Measurements from ENCODE around the gene SYNDIG1. TPM values are rescaled to one million over a fixed set of nuclear protein-coding genes. Genes with fewer than 3 reads are reported as not detected.

The SYNDIG1 gene
- total RNA-seq, 1 experiment from 2014 or later = not detected

GRCh38 chr20:24647713-24648112 lies 178.3 kb downstream of the SYNDIG1 start:
- Histone ChIP-seq H3K36me3 (ENCODE audit: low read depth, low read length) (no peaks in the 10 kb centered on the region), H3K79me2 (ENCODE audit: low read length) (no peaks in the 10 kb centered on the region), H4K20me1 (ENCODE audit: low read length) (no peaks in the 10 kb centered on the region), H3K9ac (ENCODE audit: low read length) (no peak overlapping the region), H3K27me3 (ENCODE audit: low read length) (peaks cover 22% of the 10 kb centered on the region; the same call in 1 of the 2 replicates), H3K4me2 (ENCODE audit: low read length) (no peak overlapping the region), H2AFZ (ENCODE audit: low read length) (no peak overlapping the region), H3K4me1 (ENCODE audit: insufficient read depth, low read length) (peaks cover 30% of the 10 kb centered on the region), H3K9me3 (ENCODE audit: low read length) (no peaks in the 10 kb centered on the region), H3F3A (ENCODE audit: low read length, unreplicated experiment) (no peaks in the 10 kb centered on the region), H3K9me2 (replicated peaks; ENCODE audit: low read length) (no peaks in the 10 kb centered on the region), H3K27ac (ENCODE audit: low read length) (no peak overlapping the region), H3K4me3 (ENCODE audit: low read length) (no peak overlapping the region)
- intact Hi-C loops (cut with micrococcal nuclease) = no loop called here
- TF ChIP-seq EZH2 (IDR thresholded peaks at IDR 0.05; ENCODE audit: low read length, unreplicated experiment) (no peak), CTCF (conservative IDR thresholded peaks at IDR 0.05; ENCODE audit: low read depth, low read length) (no peak), EZH2phosphoT487 (IDR thresholded peaks at IDR 0.05; ENCODE audit: borderline replicate concordance, low read length) (no peak)
- ChIA-PET CTCF (no interaction called here), POLR2A (ENCODE audit: unreplicated experiment) (no interaction called here)
- ATAC-seq (no peak), DNase-seq (no peak)
- BruUV-seq (replicated peaks) = no TSS peak

GRCh38 chr20:24648481-24648880 lies 179.1 kb downstream of the SYNDIG1 start:
- Histone ChIP-seq H3K79me2 (ENCODE audit: low read length) (no peaks in the 10 kb centered on the region), H3K27ac (ENCODE audit: low read length) (no peak overlapping the region), H2AFZ (ENCODE audit: low read length) (no peak overlapping the region), H4K20me1 (ENCODE audit: low read length) (no peaks in the 10 kb centered on the region), H3K4me2 (ENCODE audit: low read length) (no peak overlapping the region), H3K9me2 (replicated peaks; ENCODE audit: low read length) (no peaks in the 10 kb centered on the region), H3K4me3 (ENCODE audit: low read length) (no peak overlapping the region), H3K27me3 (ENCODE audit: low read length) (peaks cover 16% of the 10 kb centered on the region; the same call in 1 of the 2 replicates), H3K9ac (ENCODE audit: low read length) (no peak overlapping the region), H3K36me3 (ENCODE audit: low read depth, low read length) (no peaks in the 10 kb centered on the region), H3K9me3 (ENCODE audit: low read length) (no peaks in the 10 kb centered on the region), H3F3A (ENCODE audit: low read length, unreplicated experiment) (no peaks in the 10 kb centered on the region), H3K4me1 (ENCODE audit: insufficient read depth, low read length) (peaks cover 37% of the 10 kb centered on the region)
- TF ChIP-seq CTCF (conservative IDR thresholded peaks at IDR 0.05; ENCODE audit: low read depth, low read length) (no peak), EZH2phosphoT487 (IDR thresholded peaks at IDR 0.05; ENCODE audit: borderline replicate concordance, low read length) (no peak), EZH2 (IDR thresholded peaks at IDR 0.05; ENCODE audit: low read length, unreplicated experiment) (no peak)
- DNase-seq (no peak), ATAC-seq (no peak)
- POLR2A ChIA-PET (ENCODE audit: unreplicated experiment) = no interaction called here
- intact Hi-C loops (cut with micrococcal nuclease) = no loop called here
- CTCF ChIA-PET = no interaction called here
- BruUV-seq (replicated peaks) = no TSS peak

GRCh38 chr20:24648919-24649318 lies 179.5 kb downstream of the SYNDIG1 start:
- peaks cover 38% of the 10 kb centered on the region for H3K4me1 ChIP-seq (ENCODE audit: insufficient read depth, low read length)
- no peak overlapping the region for H3K4me2 ChIP-seq (ENCODE audit: low read length)
- no peaks in the 10 kb centered on the region for H4K20me1 ChIP-seq (ENCODE audit: low read length)
- no peaks in the 10 kb centered on the region for H3K9me2 ChIP-seq (replicated peaks; ENCODE audit: low read length)
- no TSS peak for BruUV-seq (replicated peaks)
- TF ChIP-seq CTCF (conservative IDR thresholded peaks at IDR 0.05; ENCODE audit: low read depth, low read length) (no peak), EZH2phosphoT487 (IDR thresholded peaks at IDR 0.05; ENCODE audit: borderline replicate concordance, low read length) (no peak), EZH2 (IDR thresholded peaks at IDR 0.05; ENCODE audit: low read length, unreplicated experiment) (no peak)
- no peaks in the 10 kb centered on the region for H3F3A ChIP-seq (ENCODE audit: low read length, unreplicated experiment)
- no peak overlapping the region for H2AFZ ChIP-seq (ENCODE audit: low read length)
- H3K4me3 ChIP-seq (ENCODE audit: low read length) = no peak overlapping the region
- intact Hi-C loops (cut with micrococcal nuclease) = no loop called here
- H3K27ac ChIP-seq (ENCODE audit: low read length) = no peak overlapping the region
- DNase-seq = no peak
- CTCF ChIA-PET = no interaction called here
- no peak for ATAC-seq
- POLR2A ChIA-PET (ENCODE audit: unreplicated experiment) = no interaction called here
- H3K36me3 ChIP-seq (ENCODE audit: low read depth, low read length) = no peaks in the 10 kb centered on the region
- peaks cover 12% of the 10 kb centered on the region; the same call in 1 of the 2 replicates for H3K27me3 ChIP-seq (ENCODE audit: low read length)
- H3K79me2 ChIP-seq (ENCODE audit: low read length) = no peaks in the 10 kb centered on the region
- no peaks in the 10 kb centered on the region for H3K9me3 ChIP-seq (ENCODE audit: low read length)
- no peak overlapping the region for H3K9ac ChIP-seq (ENCODE audit: low read length)

Data from PC-3 (cell line).